HUDEP-2 (cell line): ENCODE measurements around the gene GARS1.
"Not testable (repeated sequence)": the region's sequence is repeated elsewhere in the genome, so short reads cannot be mapped to it uniquely, and the experiment has no call there.

Experiments used
- DNase-seq, 76 experiments: peaks; one replicate each; lab custom pipeline; 2025; ENCODE audit not compliant: unreplicated experiment in 76 of 76; lab: John Stamatoyannopoulos, UW

Gene GARS1

GRCh38 chr7:30618080-30618676 lies 23.5 kb downstream of the GARS1 start:
- DNase-seq: no peak

- no peak for DNase-seq
These were observed 24.3 kb downstream of the GARS1 start for GRCh38 chr7:30618961-30619360.

DNA sequence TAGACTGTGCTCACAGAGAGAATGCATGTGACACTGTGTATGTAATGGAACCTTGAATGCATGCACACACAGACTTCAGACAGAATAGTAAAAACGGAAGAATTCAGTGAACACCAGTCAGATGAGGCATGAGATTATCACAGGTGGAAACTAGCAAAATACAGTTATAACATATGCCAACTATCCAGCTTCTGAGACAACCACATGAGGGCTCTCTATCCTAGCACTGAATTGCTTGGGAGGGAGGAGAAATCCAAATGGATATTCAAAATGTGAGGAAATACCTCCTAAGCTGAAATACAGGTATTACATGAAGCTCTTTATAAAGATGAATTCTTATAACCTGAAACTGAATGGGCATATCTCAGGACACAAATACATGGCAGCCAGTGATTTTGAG lies 30.6 kb downstream of the GARS1 start:
- DNase-seq: no peak

GRCh38 chr7:30627026-30627425 lies 32.3 kb downstream of the GARS1 start:
- no peak for DNase-seq

DNA sequence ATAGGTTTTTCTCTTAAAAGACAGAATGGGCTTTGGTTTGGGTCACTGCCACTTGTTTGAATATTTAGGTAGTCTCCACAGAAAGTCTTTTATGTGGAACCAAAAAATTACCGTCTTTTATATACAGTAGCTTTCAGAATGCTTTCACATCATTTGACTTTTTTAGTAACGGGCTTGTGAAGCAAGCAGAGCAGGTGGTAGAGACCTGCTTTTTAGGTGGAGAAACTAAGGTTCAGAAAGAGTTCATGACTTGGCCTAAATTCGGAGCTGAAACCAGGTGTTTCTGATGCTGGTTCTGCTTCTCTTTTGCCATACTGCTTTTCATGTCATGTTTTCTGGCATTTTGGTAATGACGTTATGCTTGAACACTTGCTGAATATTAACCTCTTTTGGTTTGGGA lies 36.3 kb downstream of the GARS1 start:
- DNase-seq: no peak

GRCh38 chr7:30633223-30633622 lies 38.5 kb downstream of the GARS1 start:
- no peak for DNase-seq

DNA sequence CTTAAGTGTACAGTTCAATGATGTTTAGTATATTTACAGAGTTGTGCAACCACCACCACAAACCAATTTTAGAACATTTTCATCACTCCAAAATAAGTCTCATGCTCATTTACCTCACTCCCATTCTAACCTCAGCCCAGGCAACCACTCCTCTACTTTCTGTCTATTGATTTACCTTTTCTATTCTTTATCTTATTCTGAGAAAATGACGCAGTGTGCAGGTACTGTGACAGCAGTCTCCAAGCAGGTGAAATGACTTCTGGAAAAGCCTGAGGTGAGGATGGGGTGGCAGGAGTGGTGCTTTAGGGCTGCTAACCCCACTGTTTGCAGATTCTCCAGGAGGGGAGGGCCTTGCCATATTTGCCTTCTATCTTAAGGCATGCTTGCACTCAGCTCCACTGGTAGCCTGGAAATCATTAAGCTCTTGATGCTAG lies 39.5 kb downstream of the GARS1 start:
- DNase-seq: no peak

- DNase-seq: no peak
These were observed 40.0 kb downstream of the GARS1 start for GRCh38 chr7:30634634-30635201.

GRCh38 chr7:30635798-30636197 lies 41.1 kb downstream of the GARS1 start:
- no peak for DNase-seq

GRCh38 chr7:30642322-30642721 lies 47.6 kb downstream of the GARS1 start:
- not testable (repeated sequence) for DNase-seq

GRCh38 chr7:30642789-30643188 lies 48.1 kb downstream of the GARS1 start:
- no peak for DNase-seq

DNA sequence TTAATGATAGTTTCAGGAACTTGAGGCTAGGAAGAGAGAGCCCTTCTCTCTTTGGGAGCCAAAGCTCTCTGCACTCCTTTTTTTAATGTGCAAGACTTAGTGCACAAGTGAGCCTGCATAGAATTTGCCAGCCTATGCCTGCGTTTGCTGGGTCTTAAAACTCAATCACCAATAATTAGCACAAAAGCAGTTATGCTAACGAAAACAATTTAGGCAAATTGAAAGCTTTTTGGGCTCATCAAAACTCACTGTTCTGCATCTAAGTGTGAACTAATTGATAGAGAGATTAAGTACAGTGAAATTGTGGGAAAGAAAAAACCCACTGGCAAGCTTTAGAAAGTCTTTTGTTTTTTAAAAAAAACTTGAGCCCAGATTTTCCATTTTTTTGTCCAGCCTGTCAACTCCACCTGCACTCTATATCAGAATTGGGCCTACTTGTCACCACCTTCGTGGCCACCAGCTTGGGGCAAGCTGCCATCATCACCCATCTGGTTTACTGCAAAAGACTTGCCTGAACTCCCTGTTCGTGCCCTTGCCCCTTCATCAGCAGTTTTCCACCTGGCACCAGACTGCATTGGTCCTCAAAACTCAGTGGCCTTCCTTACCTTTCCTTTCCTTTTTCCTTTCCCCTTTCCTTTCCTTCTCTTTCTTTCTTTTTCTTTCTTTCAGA lies 49.7 kb downstream of the GARS1 start:
- no peak for DNase-seq

GRCh38 chr7:30645661-30646060 lies 51.0 kb downstream of the GARS1 start:
- DNase-seq: no peak

DNA sequence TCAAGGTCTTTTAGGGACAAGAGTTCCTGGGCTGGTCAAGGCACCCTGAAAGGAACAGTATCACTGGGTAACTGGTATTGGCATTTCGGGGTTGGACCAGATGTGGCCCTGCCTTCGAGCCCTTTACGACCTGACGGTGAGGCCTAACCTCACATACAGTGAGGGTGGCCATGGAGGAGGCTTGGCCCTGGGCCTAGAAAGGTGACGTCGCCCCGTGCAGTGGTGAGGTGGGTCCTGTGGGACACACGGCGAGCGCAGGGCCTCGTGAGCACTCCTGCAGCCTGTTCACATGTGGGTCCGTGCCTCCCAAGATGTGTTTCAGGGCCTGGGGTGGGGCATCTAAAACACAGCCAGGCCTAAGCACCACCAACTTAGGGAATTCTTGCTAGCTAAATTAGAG lies 51.5 kb downstream of the GARS1 start:
- no peak for DNase-seq

DNA sequence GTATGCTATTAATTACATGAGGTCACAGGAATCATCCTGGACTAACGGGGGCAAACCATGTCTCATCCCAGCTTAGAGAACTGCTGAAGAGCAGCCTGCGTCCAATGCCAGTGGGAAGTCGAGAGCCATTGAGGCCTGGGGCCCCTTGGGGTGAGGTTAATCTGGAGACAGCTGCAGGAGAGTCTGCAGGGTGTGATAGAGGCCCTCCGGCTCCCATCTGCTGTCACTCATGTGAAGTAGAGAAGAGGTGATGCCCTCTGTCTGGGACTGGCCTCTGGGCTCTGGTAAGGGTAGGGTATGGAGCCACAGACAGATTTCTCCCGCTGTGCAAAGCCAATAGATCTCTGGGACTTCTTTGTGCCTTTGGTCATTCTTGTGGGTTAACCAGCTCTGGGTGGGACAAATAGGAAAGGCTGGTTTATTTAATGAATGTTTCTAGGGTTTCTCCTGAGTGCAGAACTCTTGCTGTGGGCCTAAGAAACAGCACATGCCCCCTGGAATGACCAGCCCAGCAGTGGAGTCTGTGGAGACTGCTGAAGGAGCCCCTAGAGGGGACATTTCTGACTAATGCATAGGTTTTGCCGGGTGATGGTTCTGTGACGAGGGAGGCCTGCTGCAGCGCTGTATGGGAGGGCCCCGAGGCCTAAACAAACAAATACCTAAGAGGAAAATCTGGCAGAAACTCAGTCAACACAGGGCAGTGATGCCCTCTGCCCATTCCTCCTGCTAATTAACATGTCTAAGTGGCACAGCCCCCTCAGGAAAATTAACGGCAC lies 53.1 kb downstream of the GARS1 start:
- no peak for DNase-seq

- DNase-seq: no peak
These were observed 54.3 kb downstream of the GARS1 start for GRCh38 chr7:30648744-30649540.

- no peak for DNase-seq
These were observed 55.2 kb downstream of the GARS1 start for GRCh38 chr7:30649717-30650420.

DNA sequence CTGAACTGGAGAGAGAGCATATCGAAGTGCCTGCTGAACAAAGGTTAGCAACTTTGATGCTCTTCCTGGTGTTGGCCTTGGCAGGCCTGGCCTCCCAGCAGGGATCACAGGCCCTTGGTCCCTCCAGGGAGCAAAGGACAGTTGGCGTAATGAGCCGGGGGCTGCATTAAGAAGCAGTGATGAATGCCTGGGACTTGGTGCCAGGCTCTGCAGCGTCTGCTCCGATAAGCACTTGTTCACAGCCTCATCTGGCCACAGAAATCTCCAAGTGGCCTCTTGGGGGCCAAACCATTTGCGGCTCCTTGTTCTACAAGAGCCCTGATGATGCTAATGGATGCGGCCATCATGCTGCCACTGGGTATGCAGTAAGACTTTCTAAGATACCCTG lies 55.7 kb downstream of the GARS1 start:
- DNase-seq: no peak

DNA sequence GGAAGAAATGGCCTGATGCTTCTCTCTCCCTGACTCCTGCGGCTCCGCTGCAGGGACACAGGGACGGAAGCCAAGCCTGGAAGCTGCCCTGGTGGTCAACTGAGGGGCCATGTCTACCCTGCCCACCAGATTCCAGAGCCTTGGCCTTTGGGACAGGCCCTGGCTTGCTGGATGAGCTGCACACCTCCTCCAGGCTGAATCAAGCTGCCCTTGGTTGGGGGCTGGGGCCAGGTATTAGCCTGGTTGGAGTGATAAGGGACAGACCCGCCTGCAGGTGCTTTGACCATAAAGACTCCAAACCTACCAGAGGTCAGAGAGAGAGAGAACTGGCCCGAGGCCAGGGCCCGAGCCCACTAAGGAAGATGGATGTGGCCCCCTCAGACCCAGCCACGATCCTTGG lies 57.5 kb downstream of the GARS1 start:
- no peak for DNase-seq
